ENCODE results near the gene STK35.
A peak's percentile ranks its signal among the peaks of the same experiment; 100 is the strongest.
"Not testable (repeated sequence)": the region's sequence is repeated elsewhere in the genome, so short reads cannot be mapped to it uniquely, and the experiment has no call there.

Gene STK35

GRCh38 chr20:2164421-2164820, 62.8 kb downstream of the STK35 start:
- DNase-seq, result no peak

- no peak for DNase-seq
These were observed 63.3 kb downstream of the STK35 start for GRCh38 chr20:2164966-2165365.

GRCh38 chr20:2165871-2166270, 64.2 kb downstream of the STK35 start:
- DNase-seq, result no peak

GRCh38 chr20:2167112-2167511, 65.5 kb downstream of the STK35 start:
- DNase-seq, result no peak

- DNase-seq, result no peak
These were observed 67.3 kb downstream of the STK35 start for GRCh38 chr20:2168946-2169345.

- no peak for DNase-seq
These were observed 67.9 kb downstream of the STK35 start for GRCh38 chr20:2169456-2170088.

GRCh38 chr20:2170404-2170803, 68.8 kb downstream of the STK35 start:
- DNase-seq, result no peak

- DNase-seq, result no peak
These were observed 69.7 kb downstream of the STK35 start for GRCh38 chr20:2171266-2171790.

- not testable (repeated sequence) for DNase-seq
These were observed 70.2 kb downstream of the STK35 start for GRCh38 chr20:2171840-2172239.

GRCh38 chr20:2172305-2173175, 70.9 kb downstream of the STK35 start:
- DNase-seq, result peak; percentile 72 to 76

GRCh38 chr20:2173186-2173585, 71.6 kb downstream of the STK35 start:
- no peak for DNase-seq

GRCh38 chr20:2174067-2174466, 72.4 kb downstream of the STK35 start:
- no peak for DNase-seq

GRCh38 chr20:2176946-2177345, 75.3 kb downstream of the STK35 start:
- no peak for DNase-seq

GRCh38 chr20:2178318-2179232, 76.9 kb downstream of the STK35 start:
- no peak for DNase-seq

GRCh38 chr20:2179233-2179580, 77.6 kb downstream of the STK35 start:
- DNase-seq, result no peak

GRCh38 chr20:2179949-2180348, 78.3 kb downstream of the STK35 start:
- DNase-seq, result no peak

- DNase-seq, result no peak
These were observed 81.8 kb downstream of the STK35 start for GRCh38 chr20:2183381-2183780.

GRCh38 chr20:2184933-2185332, 83.3 kb downstream of the STK35 start:
- DNase-seq, result not testable (repeated sequence)

GRCh38 chr20:2195614-2196013, 94.0 kb downstream of the STK35 start:
- DNase-seq, result no peak

GRCh38 chr20:2197166-2197565, 95.5 kb downstream of the STK35 start:
- DNase-seq, result no peak
